Neuronal stem cell (in vitro differentiated cells): Measurements from ENCODE around the gene MOG.
A peak's percentile ranks its signal among the peaks of the same experiment; 100 is the strongest.

ENCODE experiments used
- DNase-seq: peaks from one replicate; pipeline ENCODE4 v3.0.0-alpha.2; 2013; ENCODE audit warnings: low spot score
- H2AFZ ChIP-seq: one replicate; pipeline ENCODE4 v1.6.1; 2013; ENCODE audit warnings: mild to moderate bottlenecking, low read length, inconsistent platforms
- H2AK5ac ChIP-seq: 2 replicates; pipeline ENCODE4 v1.6.1; 2013; ENCODE audit warnings: low read depth, mild to moderate bottlenecking, inconsistent platforms, low read length, moderate library complexity, mixed read lengths
- H2BK120ac ChIP-seq: 2 replicates; pipeline ENCODE4 v1.6.1; 2013; ENCODE audit warnings: low read depth, mild to moderate bottlenecking, inconsistent platforms, low read length, moderate library complexity, mixed read lengths
- H2BK12ac ChIP-seq: one replicate; pipeline ENCODE4 v1.6.1; 2013; ENCODE audit warnings: low read length, inconsistent platforms
- H2BK15ac ChIP-seq: 2 replicates; pipeline ENCODE4 v1.6.1; 2013; ENCODE audit warnings: mild to moderate bottlenecking, low read length, inconsistent platforms, mixed read lengths
- H2BK5ac ChIP-seq: one replicate; pipeline ENCODE4 v1.6.1; 2013; ENCODE audit warnings: inconsistent platforms, mild to moderate bottlenecking, low read length, moderate library complexity
- H3K14ac ChIP-seq: one replicate; pipeline ENCODE4 v1.6.1; 2013; ENCODE audit warnings: low read length, inconsistent platforms
- H3K18ac ChIP-seq: 2 replicates; pipeline ENCODE4 v1.6.1; 2013; ENCODE audit warnings: low read length, inconsistent platforms
- H3K23ac ChIP-seq: 2 replicates; pipeline ENCODE4 v1.6.1; 2013; ENCODE audit warnings: low read depth, mild to moderate bottlenecking, mixed read lengths, low read length, inconsistent platforms; ENCODE audit not compliant: poor library complexity
- H3K27ac ChIP-seq: replicated peaks from 3 replicates; pipeline ENCODE4 v1.5.1; 2013; ENCODE audit warnings: low read length, inconsistent platforms
- H3K27me3 ChIP-seq, 3 experiments: 2 replicates each; pipeline ENCODE4 v1.6.1; 2013; ENCODE audit warnings: low read length in 3 of 3, mild to moderate bottlenecking in 2 of 3, inconsistent platforms in 1 of 3, low read depth in 1 of 3, mixed read lengths in 1 of 3, moderate library complexity in 1 of 3; ENCODE audit not compliant: control insufficient read depth in 3 of 3, insufficient read depth in 3 of 3
- H3K36me3 ChIP-seq, 2 donors: replicated peaks in 1 of 2; 2 replicates each; pipeline ENCODE4 v1.6.1; 2013; ENCODE audit warnings: low read length in 2 of 2; ENCODE audit not compliant: control insufficient read depth in 2 of 2, insufficient read depth in 2 of 2
- H3K4ac ChIP-seq: 2 replicates; pipeline ENCODE4 v1.6.1; 2013; ENCODE audit warnings: inconsistent platforms, mild to moderate bottlenecking, low read length, moderate library complexity
- H3K4me1 ChIP-seq, 2 donors: 1 replicate in 1 of 2; 2 replicates in 1 of 2; pipeline ENCODE4 v1.6.1; 2013; ENCODE audit warnings: low read length in 2 of 2, low read depth in 1 of 2; ENCODE audit not compliant: control insufficient read depth in 2 of 2, insufficient read depth in 1 of 2
- H3K4me2 ChIP-seq: one replicate; pipeline ENCODE4 v1.6.1; 2013; ENCODE audit warnings: mild to moderate bottlenecking, low read length, inconsistent platforms; ENCODE audit not compliant: insufficient read depth, poor library complexity, severe bottlenecking
- H3K4me3 ChIP-seq, 2 donors: 2 replicates each; pipeline ENCODE4 v1.5.1; 2013; ENCODE audit warnings: low read length in 2 of 2, mild to moderate bottlenecking in 2 of 2, inconsistent platforms in 1 of 2, moderate library complexity in 1 of 2
- H3K79me1 ChIP-seq: one replicate; pipeline ENCODE4 v1.6.1; 2013; ENCODE audit warnings: low read depth, mild to moderate bottlenecking, inconsistent platforms, low read length, moderate library complexity
- H3K9ac ChIP-seq: one replicate; pipeline ENCODE4 v1.6.1; 2013; ENCODE audit warnings: mild to moderate bottlenecking, low read depth, low read length, inconsistent platforms; ENCODE audit not compliant: poor library complexity
- H3K9me3 ChIP-seq, 2 donors: replicated peaks in 1 of 2; 2 replicates each; pipeline versions ENCODE3 to v1.6.1; 2013; ENCODE audit warnings: low read length in 2 of 2, mild to moderate bottlenecking in 2 of 2, inconsistent platforms in 1 of 2, low read depth in 1 of 2, mixed read lengths in 1 of 2, moderate library complexity in 1 of 2; ENCODE audit not compliant: control insufficient read depth in 2 of 2, insufficient read depth in 1 of 2
- H4K8ac ChIP-seq: one replicate; pipeline ENCODE4 v1.6.1; 2013; ENCODE audit warnings: low read depth, mild to moderate bottlenecking, inconsistent platforms, low read length, moderate library complexity
- H4K91ac ChIP-seq: one replicate; pipeline ENCODE4 v1.6.1; 2013; ENCODE audit warnings: low read length, low read depth, mild to moderate bottlenecking, inconsistent platforms; ENCODE audit not compliant: poor library complexity
- WGBS, 2 donors: extraction: QIAGEN DNeasy Blood & Tissue Kit; methylation state at CpG; one replicate each; pipeline ENCODE4 v1.1.7; 2013; ENCODE audit warnings: missing lambda C conversion rate in 2 of 2, mixed read lengths in 1 of 2; ENCODE audit not compliant: insufficient read length in 2 of 2, insufficient replicate concordance in 1 of 2; ENCODE audit errors: extremely low coverage in 2 of 2; 5-methylcytosine and 5-hydroxymethylcytosine counted together

The MOG gene

DNA sequence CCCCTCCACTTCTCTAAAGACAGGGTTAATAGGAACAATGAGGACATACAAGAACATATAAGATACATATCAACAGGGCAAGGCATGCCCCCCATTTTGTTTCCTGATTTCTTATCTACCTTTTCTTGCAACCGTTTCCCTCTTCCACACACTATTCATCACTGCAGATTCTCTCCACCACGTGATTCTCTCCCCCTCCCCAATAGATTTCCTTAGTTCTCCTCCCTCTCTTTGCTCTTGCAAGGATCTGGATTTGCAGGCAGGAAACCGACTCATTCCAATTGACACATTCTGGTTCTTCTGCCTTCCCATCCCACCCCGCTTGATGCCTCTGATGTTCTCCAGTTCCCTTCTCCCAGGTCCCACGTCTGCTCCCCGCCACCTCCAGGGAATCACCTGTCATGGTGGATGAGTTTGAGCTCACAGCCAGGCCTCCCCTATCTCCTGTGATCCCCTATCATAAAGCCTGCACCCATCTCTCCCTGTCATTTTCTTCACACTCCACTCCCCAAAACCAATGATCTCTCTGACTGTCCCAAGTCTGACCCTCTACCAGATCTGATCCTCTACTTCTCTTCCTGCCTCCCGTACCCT is 31.5 kb upstream of the MOG start:
- no peak overlapping the region for H2BK15ac ChIP-seq
- peaks cover 48 to 70% of the 10 kb centered on the region in 2 donors for H3K4me1 ChIP-seq
- H3K14ac ChIP-seq, result no peak overlapping the region
- no CpG with 5 or more reads among the region's 7 CpGs for WGBS, 2 donors
- peaks cover 0 to 5% of the 10 kb centered on the region in 2 donors for H3K9me3 ChIP-seq
- H2BK120ac ChIP-seq, result no peak overlapping the region
- no peak overlapping the region for H4K91ac ChIP-seq
- H2BK5ac ChIP-seq, result no peak overlapping the region
- H3K18ac ChIP-seq, result no peak overlapping the region
- H3K23ac ChIP-seq, result no peak overlapping the region
- H3K36me3 ChIP-seq, result peaks cover 16 to 38% of the 10 kb centered on the region in 2 donors
- no peak overlapping the region for H2AK5ac ChIP-seq
- H2BK12ac ChIP-seq, result no peak overlapping the region
- H3K4ac ChIP-seq, result no peak overlapping the region
- peak overlapping the region; percentile 71 for H3K27ac ChIP-seq
- peak overlapping the region; percentile 43 for H3K4me2 ChIP-seq
- no peak overlapping the region for H3K9ac ChIP-seq
- DNase-seq, result no peak
- H3K79me1 ChIP-seq, result peaks cover 6% of the 10 kb centered on the region
- H4K8ac ChIP-seq, result no peak overlapping the region
- H2AFZ ChIP-seq, result no peak overlapping the region
- H3K27me3 ChIP-seq, result no peaks in the 10 kb centered on the region
- H3K4me3 ChIP-seq, result peak overlapping the region; percentile 11 to 62

GRCh38 chr6:29626948-29627754 is 29.7 kb upstream of the MOG start:
- H3K4me3 ChIP-seq, result peak overlapping the region; percentile 62 to 94
- H4K91ac ChIP-seq, result no peak overlapping the region
- H3K4ac ChIP-seq, result peak overlapping the region; percentile 20
- H3K36me3 ChIP-seq, result peaks cover 6 to 21% of the 10 kb centered on the region in 2 donors
- no peak overlapping the region for H4K8ac ChIP-seq
- H2AK5ac ChIP-seq, result peak overlapping the region; percentile 98
- H3K9ac ChIP-seq, result peak overlapping the region; percentile 97
- H3K4me2 ChIP-seq, result peak overlapping the region; percentile 77
- peak overlapping the region; percentile 77 for H3K14ac ChIP-seq
- H3K79me1 ChIP-seq, result peaks cover 8% of the 10 kb centered on the region
- H3K27me3 ChIP-seq, result no peaks in the 10 kb centered on the region
- H2BK5ac ChIP-seq, result peak overlapping the region; percentile 93
- H2BK15ac ChIP-seq, result no peak overlapping the region
- WGBS, 2 donors, result no CpG with 5 or more reads among the region's 31 CpGs
- peaks cover 56 to 72% of the 10 kb centered on the region in 2 donors for H3K4me1 ChIP-seq
- peak overlapping the region; percentile 55 for H3K27ac ChIP-seq
- H3K23ac ChIP-seq, result peak overlapping the region; percentile 67
- no peak overlapping the region for H2BK12ac ChIP-seq
- no peak for DNase-seq
- peaks cover 0 to 1% of the 10 kb centered on the region in 2 donors for H3K9me3 ChIP-seq
- H2BK120ac ChIP-seq, result no peak overlapping the region
- H3K18ac ChIP-seq, result peak overlapping the region; percentile 98
- H2AFZ ChIP-seq, result peak overlapping the region; percentile 75

- H3K23ac ChIP-seq, result peak overlapping the region; percentile 67
- peak overlapping the region; percentile 45 for H2BK15ac ChIP-seq
- H3K36me3 ChIP-seq, result peaks cover 4 to 14% of the 10 kb centered on the region in 2 donors
- H3K18ac ChIP-seq, result peak overlapping the region; percentile 98
- DNase-seq, result peak; percentile 86
- H3K79me1 ChIP-seq, result peaks cover 8% of the 10 kb centered on the region
- H3K9ac ChIP-seq, result peak overlapping the region; percentile 97
- H2BK12ac ChIP-seq, result no peak overlapping the region
- no peaks in the 10 kb centered on the region for H3K9me3 ChIP-seq
- peak overlapping the region; percentile 98 for H2AK5ac ChIP-seq
- H2BK120ac ChIP-seq, result no peak overlapping the region
- no peaks in the 10 kb centered on the region for H3K27me3 ChIP-seq
- WGBS, 2 donors, result no CpG with 5 or more reads among the region's 51 CpGs
- peak overlapping the region; percentile 77 for H3K14ac ChIP-seq
- H3K27ac ChIP-seq, result peak overlapping the region; percentile 88
- H3K4ac ChIP-seq, result peak overlapping the region; percentile 20
- peak overlapping the region; percentile 93 for H2BK5ac ChIP-seq
- peak overlapping the region; percentile 77 for H3K4me2 ChIP-seq
- H2AFZ ChIP-seq, result peak overlapping the region; percentile 83
- H4K91ac ChIP-seq, result no peak overlapping the region
- peak overlapping the region; percentile 62 to 94 for H3K4me3 ChIP-seq
- H3K4me1 ChIP-seq, result peaks cover 49 to 65% of the 10 kb centered on the region in 2 donors
- no peak overlapping the region for H4K8ac ChIP-seq
Observed at GRCh38 chr6:29627755-29628418, 29.0 kb upstream of the MOG start.
